Right lobe of liver (tissue), 6 donors: Measurements from ENCODE around the gene CD244. TPM values are rescaled to one million over a fixed set of nuclear protein-coding genes. Genes with fewer than 3 reads are reported as not detected.
A peak's percentile ranks its signal among the peaks of the same experiment; 100 is the strongest.
"Not testable (repeated sequence)": the region's sequence is repeated elsewhere in the genome, so short reads cannot be mapped to it uniquely, and the experiment has no call there.

ENCODE experiments used
- ATAC-seq, 4 donors: fragments of 200-7000 bp; cut with Tn5 transposase; one replicate each; pipeline ENCODE4 v1.9.1; 2020; ENCODE audit warnings: mild to moderate bottlenecking in 4 of 4, moderate library complexity in 4 of 4
- DNase-seq, 3 donors: peaks; one replicate each; pipeline ENCODE4 v3.0.0-alpha.2; 2020
- H3K27ac ChIP-seq, 3 donors: fragments of 200-600 bp; one replicate each; pipeline ENCODE4 v1.8.0; 2022
- H3K27me3 ChIP-seq, 2 donors: fragments of 200-600 bp; one replicate each; pipeline ENCODE4 v1.8.0; 2022
- H3K36me3 ChIP-seq, 4 donors: fragments of 200-600 bp; sonication (generic) in 1 of 4; one replicate each; pipeline versions ENCODE4 v1.5.1 to v1.8.0; 2017 to 2022; ENCODE audit warnings: control low read depth in 1 of 4
- H3K4me1 ChIP-seq, 4 donors: fragments of 200-600 bp; sonication (generic) in 1 of 4; one replicate each; pipeline versions ENCODE4 v1.5.1 to v1.8.0; 2017 to 2022; ENCODE audit warnings: control low read depth in 1 of 4
- H3K4me3 ChIP-seq, 3 donors: fragments of 200-600 bp; one replicate each; pipeline ENCODE4 v1.8.0; 2022
- H3K9me3 ChIP-seq, 4 donors: fragments of 200-600 bp; sonication (generic) in 1 of 4; one replicate each; pipeline versions ENCODE4 v1.5.1 to v1.8.0; 2017 to 2022; ENCODE audit warnings: control low read depth in 1 of 4
- CTCF ChIP-seq, 4 donors: fragments of 200-600 bp in 3 of 4; fragments of 450-650 bp in 1 of 4; IDR thresholded peaks; one replicate each; pipeline versions ENCODE4 v1.5.1 to v1.8.0; 2016 to 2022; ENCODE audit warnings: antibody characterized with exemption in 4 of 4, mild to moderate bottlenecking in 2 of 4
- POLR2A ChIP-seq: fragments of 450-650 bp; IDR thresholded peaks from one replicate; pipeline ENCODE4 v1.6.1; 2017; ENCODE audit warnings: antibody characterized with exemption, mild to moderate bottlenecking
- WGBS: methylation state at CpG from one replicate; pipeline ENCODE4 v1.1.6; 2018; ENCODE audit warnings: low coverage, low lambda C conversion rate; ENCODE audit not compliant: insufficient coverage; ENCODE audit errors: missing lambda C conversion rate; 5-methylcytosine and 5-hydroxymethylcytosine counted together
- intact Hi-C, 2 donors: fragments of 100-400 bp; cut with DNase I; formaldehyde crosslinking; loops; one replicate each; pipeline versions ENCODE4 v1.11.2 to v1.14.1; 2022
- total RNA-seq, 6 experiments: library from RNA; depleted of rRNA in 2 of 6; stranded (reverse); fragments of >200 nt in 2 of 6; fragmentation: NEBNext Ultra II Directional in 3 of 6; extraction: Animal tissue kit (Norgen Biotek cat#: 25700) in 3 of 6; gene quantifications; one replicate each; pipeline versions ENCODE4 v1.1.0 to v1.2.4, GENCODE V29; 2016 to 2023
- donor health status: DM: no; HTN: yes; CAD: no.
- donor health status: DM: no; HTN: no; CAD: no.
- donor health status: DM: no; HTN: no; CAD: no.
- donor health status: DM: no; HTN: yes; CAD: no.
- donor health status: DM: no; HTN: yes; CAD: no.

Gene CD244
- total RNA-seq, 6 experiments from 2014 or later = 0.88 to 2.0 (median 1.2) TPM

DNA sequence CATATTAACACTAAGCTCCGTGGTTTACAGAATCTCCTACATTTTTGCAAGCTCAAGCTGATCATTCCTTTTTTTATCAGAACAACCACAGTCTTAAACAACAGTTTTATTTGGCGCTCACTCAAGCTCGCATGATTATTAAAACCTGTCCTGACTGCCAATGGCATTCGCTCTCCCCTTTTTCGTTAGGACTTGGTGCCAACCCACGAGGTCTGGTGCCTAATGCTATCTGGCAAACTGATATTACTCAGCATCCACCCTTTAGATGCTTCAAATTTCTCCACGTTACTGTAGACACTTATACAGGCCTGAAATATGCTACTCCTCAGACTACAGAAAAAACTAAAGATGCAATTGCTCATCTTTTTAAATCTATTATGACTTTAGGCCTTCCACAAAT lies 45.3 kb upstream of the CD244 start:
- 75% methylated on average over 7 of the region's 7 CpGs for WGBS
- no peaks in the 10 kb centered on the region for H3K27me3 ChIP-seq
- no peak overlapping the region for H3K27ac ChIP-seq
- TF ChIP-seq CTCF (IDR thresholded peaks at IDR 0.05) = no peak
- TF ChIP-seq POLR2A = no peak
- intact Hi-C loops = no loop called here
- H3K4me3 ChIP-seq = no peak overlapping the region
- ATAC-seq = no peak
- no peaks in the 10 kb centered on the region for H3K9me3 ChIP-seq
- H3K36me3 ChIP-seq = no peaks in the 10 kb centered on the region
- no peaks in the 10 kb centered on the region for H3K4me1 ChIP-seq
- no peak for DNase-seq

DNA sequence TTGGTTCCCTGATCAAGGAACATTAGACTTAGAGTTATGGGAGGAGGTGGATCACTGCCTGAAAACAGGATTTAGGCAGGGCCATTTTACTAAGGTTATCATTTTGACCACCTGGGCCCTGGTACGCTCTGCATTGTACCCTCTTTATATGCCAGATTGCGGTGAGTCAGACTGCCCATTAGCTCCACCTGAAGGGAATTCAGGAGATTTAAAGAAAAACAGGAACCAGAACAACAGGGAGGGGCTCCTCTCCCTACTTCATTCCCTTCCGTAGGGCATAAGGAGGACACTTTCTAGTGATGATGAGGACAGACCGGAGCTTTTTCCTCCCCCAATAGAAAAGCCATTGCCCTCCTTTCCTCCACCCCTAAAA lies 42.9 kb upstream of the CD244 start:
- 67% methylated on average over 4 of the region's 4 CpGs for WGBS
- H3K27me3 ChIP-seq = no peaks in the 10 kb centered on the region
- H3K4me3 ChIP-seq = no peak overlapping the region
- no peak overlapping the region for H3K27ac ChIP-seq
- H3K4me1 ChIP-seq = no peaks in the 10 kb centered on the region
- no peak for TF ChIP-seq POLR2A
- no peak for TF ChIP-seq CTCF (IDR thresholded peaks at IDR 0.05)
- H3K9me3 ChIP-seq = no peaks in the 10 kb centered on the region
- intact Hi-C loops = no loop called here
- ATAC-seq = no peak
- no peaks in the 10 kb centered on the region for H3K36me3 ChIP-seq
- no peak for DNase-seq

GRCh38 chr1:160904783-160905616 lies 42.3 kb upstream of the CD244 start:
- ATAC-seq = peak in 3 of 4 donors; percentile 46 to 80 (median 52)
- 60% methylated on average over 8 of the region's 8 CpGs for WGBS

GRCh38 chr1:160902251-160902650 lies 39.6 kb upstream of the CD244 start:
- intact Hi-C loops, H3K4me3 ChIP-seq, ATAC-seq, H3K36me3 ChIP-seq, H3K27ac ChIP-seq, DNase-seq, H3K4me1 ChIP-seq, H3K27me3 ChIP-seq, H3K9me3 ChIP-seq: not testable (repeated sequence)
- whole genome bisulfite sequencing = 50% methylated on average over 1 of the region's 1 CpG

More at GRCh38 chr1:160904783-160905616, 42.3 kb upstream of the CD244 start:
- intact Hi-C loops = no loop called here
- Histone ChIP-seq H3K27ac (no peak overlapping the region), H3K27me3 (no peaks in the 10 kb centered on the region), H3K4me3 (no peak overlapping the region), H3K36me3 (no peaks in the 10 kb centered on the region), H3K9me3 (no peaks in the 10 kb centered on the region), H3K4me1 (no peaks in the 10 kb centered on the region)
- no peak for DNase-seq
- TF ChIP-seq CTCF (IDR thresholded peaks at IDR 0.05) (no peak), POLR2A (no peak)

- no peak for DNase-seq
- no peaks in the 10 kb centered on the region for H3K9me3 ChIP-seq
- 71% methylated on average over 2 of the region's 2 CpGs for WGBS
- intact Hi-C loops = no loop called here
- H3K27me3 ChIP-seq = no peaks in the 10 kb centered on the region
- H3K36me3 ChIP-seq = no peaks in the 10 kb centered on the region
- H3K4me1 ChIP-seq = no peaks in the 10 kb centered on the region
- H3K27ac ChIP-seq = no peak overlapping the region
- no peak overlapping the region for H3K4me3 ChIP-seq
- TF ChIP-seq POLR2A = no peak
- ATAC-seq = no peak
These were observed 39.1 kb upstream of the CD244 start for GRCh38 chr1:160901768-160902167.

DNA sequence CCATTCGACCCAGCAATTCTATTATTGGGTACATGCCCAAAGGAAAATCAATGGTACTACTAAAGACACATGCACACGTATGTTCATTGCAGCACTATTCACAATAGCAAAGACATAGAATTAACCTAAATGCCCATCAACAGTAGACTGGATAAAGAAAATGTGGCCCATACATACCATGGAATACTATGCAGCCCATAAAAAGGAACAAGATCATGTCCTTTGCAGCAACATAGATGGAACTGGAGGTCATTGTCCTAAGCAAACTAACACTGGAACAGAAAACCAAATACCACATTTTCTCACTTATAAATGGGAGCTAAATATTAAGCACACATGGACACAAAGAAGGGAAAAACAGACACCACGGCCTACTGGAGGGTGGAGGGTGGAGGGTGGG lies 38.0 kb upstream of the CD244 start:
- DNase-seq, H3K27ac ChIP-seq, H3K4me3 ChIP-seq, H3K27me3 ChIP-seq, intact Hi-C loops, H3K4me1 ChIP-seq, H3K9me3 ChIP-seq, H3K36me3 ChIP-seq, ATAC-seq: not testable (repeated sequence)
- WGBS = 51% methylated on average over 3 of the region's 3 CpGs

DNA sequence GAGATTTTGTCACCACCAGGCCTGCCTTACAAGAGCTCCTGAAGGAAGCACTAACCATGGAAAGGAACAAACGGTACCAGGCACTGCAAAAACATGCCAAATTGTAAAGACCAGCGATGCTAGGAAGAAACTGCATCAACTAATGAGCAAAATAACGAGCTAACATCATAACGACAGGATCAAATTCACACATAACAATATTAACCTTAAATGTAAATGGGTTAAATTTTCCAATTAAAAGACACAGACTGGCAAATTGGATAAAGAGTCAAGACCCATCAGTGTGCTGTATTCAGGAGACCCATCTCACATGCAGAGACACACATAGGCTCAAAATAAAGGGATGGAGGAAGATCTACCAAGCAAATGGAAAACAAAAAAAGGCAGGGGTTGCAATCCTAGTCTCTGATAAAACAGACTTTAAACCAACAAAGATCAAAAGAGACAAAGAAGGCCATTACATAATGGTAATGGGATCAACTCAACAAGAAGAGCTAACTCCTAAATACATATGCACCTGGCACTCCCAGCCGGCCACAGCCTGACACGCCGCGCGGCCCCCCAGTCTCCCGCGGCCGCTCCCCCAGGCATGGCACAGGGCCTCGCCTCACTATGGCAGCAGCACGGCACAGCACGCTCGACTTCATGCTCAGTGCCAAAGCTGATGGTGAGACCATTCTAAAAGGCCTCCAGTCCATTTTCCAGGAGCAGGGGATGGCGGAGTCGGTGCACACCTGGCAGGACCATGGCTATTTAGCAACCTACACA lies 31.9 kb upstream of the CD244 start:
- H3K4me1 ChIP-seq, H3K27me3 ChIP-seq, DNase-seq, H3K27ac ChIP-seq, H3K9me3 ChIP-seq, H3K36me3 ChIP-seq, H3K4me3 ChIP-seq, intact Hi-C loops, ATAC-seq: not testable (repeated sequence)
- 87% methylated on average over 12 of the region's 18 CpGs for WGBS
